Measurements from ENCODE around the gene ICE1. TPM values are rescaled to one million over a fixed set of nuclear protein-coding genes. Genes with fewer than 3 reads are reported as not detected.

The ICE1 gene
- total RNA-seq, 2 donors from 2014 or later: 36.9 to 40.5 TPM

- Mint-ChIP-seq H3K4me1 (no peaks in the 10 kb centered on the region), H3K9me3 (peaks cover 7% of the 10 kb centered on the region), H3K36me3 (ENCODE audit: low read depth) (no peaks in the 10 kb centered on the region), H3K4me3 (no peak overlapping the region), H3K27ac (no peak overlapping the region), H3K27me3 (ENCODE audit: insufficient read depth) (no peaks in the 10 kb centered on the region)
- Histone ChIP-seq H3K27ac (ENCODE audit: low read depth, low read length) (no peak overlapping the region), H3K36me3 (ENCODE audit: control insufficient read depth, insufficient read depth, low read length) (no peaks in the 10 kb centered on the region), H3K9me3 (ENCODE audit: control insufficient read depth, low read length) (no peaks in the 10 kb centered on the region), H3K9ac (ENCODE audit: extremely low read depth, low read length, poor library complexity, severe bottlenecking) (no peak overlapping the region), H3K4me3 (ENCODE audit: low read length) (no peak overlapping the region), H3K4me1 (ENCODE audit: control insufficient read depth, insufficient read depth, low read length) (no peaks in the 10 kb centered on the region), H3K27me3 (ENCODE audit: control insufficient read depth, insufficient read depth, low read length, poor library complexity, severe bottlenecking) (no peaks in the 10 kb centered on the region)
- DNase-seq: no peak
- no peak for TF ChIP-seq CTCF (conservative IDR thresholded peaks at IDR 0.05)
- WGBS, 2 experiments (ENCODE audit: insufficient coverage in 1 of 2, insufficient read length in 1 of 2): 96% methylated on average over 3 of the region's 3 CpGs; no CpG with 5 or more reads in 1 of the 2 experiments
Observed at GRCh38 chr5:5378531-5378930, 43.9 kb upstream of the ICE1 start.

GRCh38 chr5:5380298-5380697, 42.2 kb upstream of the ICE1 start:
- peaks cover 7% of the 10 kb centered on the region for H3K9me3 Mint-ChIP-seq
- Histone ChIP-seq H3K27ac (ENCODE audit: low read depth, low read length) (no peak overlapping the region), H3K9ac (ENCODE audit: extremely low read depth, low read length, poor library complexity, severe bottlenecking) (no peak overlapping the region), H3K9me3 (ENCODE audit: control insufficient read depth, low read length) (no peaks in the 10 kb centered on the region), H3K36me3 (ENCODE audit: control insufficient read depth, insufficient read depth, low read length) (no peaks in the 10 kb centered on the region), H3K4me3 (ENCODE audit: low read length) (no peak overlapping the region), H3K27me3 (ENCODE audit: control insufficient read depth, insufficient read depth, low read length, poor library complexity, severe bottlenecking) (no peaks in the 10 kb centered on the region), H3K4me1 (ENCODE audit: control insufficient read depth, insufficient read depth, low read length) (no peaks in the 10 kb centered on the region)
- no peak overlapping the region for H3K27ac Mint-ChIP-seq
- no peaks in the 10 kb centered on the region for H3K27me3 Mint-ChIP-seq (ENCODE audit: insufficient read depth)
- H3K4me3 Mint-ChIP-seq: no peak overlapping the region
- WGBS, 2 experiments (ENCODE audit: insufficient coverage in 1 of 2, insufficient read length in 1 of 2): 89 to 93% methylated on average over 4 to 6 of the region's 6 CpGs
- DNase-seq: no peak
- H3K4me1 Mint-ChIP-seq: no peaks in the 10 kb centered on the region
- no peaks in the 10 kb centered on the region for H3K36me3 Mint-ChIP-seq (ENCODE audit: low read depth)
- TF ChIP-seq CTCF (conservative IDR thresholded peaks at IDR 0.05): no peak

- Mint-ChIP-seq H3K27ac (no peak overlapping the region), H3K36me3 (ENCODE audit: low read depth) (no peaks in the 10 kb centered on the region), H3K27me3 (ENCODE audit: insufficient read depth) (peaks cover 2% of the 10 kb centered on the region), H3K9me3 (peaks cover 9% of the 10 kb centered on the region), H3K4me1 (no peaks in the 10 kb centered on the region), H3K4me3 (no peak overlapping the region)
- 92 to 97% methylated on average over 7 to 9 of the region's 9 CpGs for WGBS, 2 experiments (ENCODE audit: insufficient coverage in 1 of 2, insufficient read length in 1 of 2)
- no peak for DNase-seq
- no peak overlapping the region for H3K27ac ChIP-seq (ENCODE audit: low read depth, low read length)
- H3K27me3 ChIP-seq (ENCODE audit: control insufficient read depth, insufficient read depth, low read length, poor library complexity, severe bottlenecking): no peaks in the 10 kb centered on the region
- H3K4me3 ChIP-seq (ENCODE audit: low read length): no peak overlapping the region
- no peaks in the 10 kb centered on the region for H3K9me3 ChIP-seq (ENCODE audit: control insufficient read depth, low read length)
- H3K9ac ChIP-seq (ENCODE audit: extremely low read depth, low read length, poor library complexity, severe bottlenecking): no peak overlapping the region
- no peaks in the 10 kb centered on the region for H3K36me3 ChIP-seq (ENCODE audit: control insufficient read depth, insufficient read depth, low read length)
- no peaks in the 10 kb centered on the region for H3K4me1 ChIP-seq (ENCODE audit: control insufficient read depth, insufficient read depth, low read length)
- TF ChIP-seq CTCF (conservative IDR thresholded peaks at IDR 0.05): no peak
Observed at GRCh38 chr5:5381310-5381913, 41.1 kb upstream of the ICE1 start.
